Measurements from ENCODE around the gene HCN1. TPM values are rescaled to one million over a fixed set of nuclear protein-coding genes. Genes with fewer than 3 reads are reported as not detected.
"Not testable (repeated sequence)": the region's sequence is repeated elsewhere in the genome, so short reads cannot be mapped to it uniquely, and the experiment has no call there.

HCN1 gene
- total RNA-seq, 4 donors from 2014 or later = 0.39 to 0.66 (median 0.49) TPM

DNA sequence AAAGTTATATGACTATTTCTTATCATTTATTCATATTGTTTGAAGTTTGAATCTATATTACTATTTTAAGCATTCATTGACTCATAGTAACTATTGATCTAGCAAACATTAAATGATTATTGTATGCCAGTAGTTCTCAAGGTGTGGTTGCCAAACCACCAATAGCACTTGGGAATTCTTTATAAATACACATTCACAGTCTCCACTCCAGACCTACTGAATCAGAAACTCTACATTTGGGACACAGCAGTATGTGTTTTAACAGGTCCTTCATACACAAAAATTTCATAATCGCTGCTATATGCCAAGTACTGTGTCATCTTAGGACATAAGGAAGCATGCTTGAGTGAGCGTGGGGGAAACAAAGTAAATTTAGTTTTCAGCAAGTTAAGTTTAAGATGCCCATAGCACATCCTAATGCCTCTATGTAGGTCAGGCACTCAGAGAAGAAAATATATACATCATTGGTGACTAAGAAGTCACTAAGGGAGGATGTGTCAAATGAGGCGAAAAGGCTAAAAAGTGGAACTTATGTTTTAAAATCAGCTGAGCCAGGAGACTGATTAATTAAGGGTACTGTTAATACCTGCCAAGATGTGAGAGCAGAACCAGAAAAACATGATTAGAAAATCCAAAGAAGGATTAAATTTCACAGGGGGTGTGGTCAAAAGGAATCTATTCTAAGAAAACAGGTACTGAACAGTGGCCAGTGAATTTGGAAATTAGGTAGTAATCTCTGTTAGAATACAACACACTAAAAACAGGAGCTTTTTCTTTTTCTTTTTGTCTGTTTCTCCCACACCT is 340.8 kb downstream of the HCN1 start:
- Histone ChIP-seq H3K4me1 (no peaks in the 10 kb centered on the region), H3K9me3 (no peaks in the 10 kb centered on the region), H3K27ac (replicated peaks in 1 of 4) (no peak overlapping the region), H3K27me3 (no peaks in the 10 kb centered on the region), H3K36me3 (no peaks in the 10 kb centered on the region), H3K4me3 (no peak overlapping the region)
- DNase-seq (ENCODE audit: extremely low spot score) = no peak
- 74% methylated on average over 3 of the region's 3 CpGs for WGBS
- intact Hi-C loops (cut with DNase I) = no loop called here
- TF ChIP-seq POLR2A (IDR thresholded peaks at IDR 0.05; ENCODE audit: low read depth) = no peak
- TF ChIP-seq EP300 (IDR thresholded peaks at IDR 0.05) = no peak
- no peak for TF ChIP-seq POLR2AphosphoS5 (IDR thresholded peaks at IDR 0.05)
- TF ChIP-seq, protein P1, sequence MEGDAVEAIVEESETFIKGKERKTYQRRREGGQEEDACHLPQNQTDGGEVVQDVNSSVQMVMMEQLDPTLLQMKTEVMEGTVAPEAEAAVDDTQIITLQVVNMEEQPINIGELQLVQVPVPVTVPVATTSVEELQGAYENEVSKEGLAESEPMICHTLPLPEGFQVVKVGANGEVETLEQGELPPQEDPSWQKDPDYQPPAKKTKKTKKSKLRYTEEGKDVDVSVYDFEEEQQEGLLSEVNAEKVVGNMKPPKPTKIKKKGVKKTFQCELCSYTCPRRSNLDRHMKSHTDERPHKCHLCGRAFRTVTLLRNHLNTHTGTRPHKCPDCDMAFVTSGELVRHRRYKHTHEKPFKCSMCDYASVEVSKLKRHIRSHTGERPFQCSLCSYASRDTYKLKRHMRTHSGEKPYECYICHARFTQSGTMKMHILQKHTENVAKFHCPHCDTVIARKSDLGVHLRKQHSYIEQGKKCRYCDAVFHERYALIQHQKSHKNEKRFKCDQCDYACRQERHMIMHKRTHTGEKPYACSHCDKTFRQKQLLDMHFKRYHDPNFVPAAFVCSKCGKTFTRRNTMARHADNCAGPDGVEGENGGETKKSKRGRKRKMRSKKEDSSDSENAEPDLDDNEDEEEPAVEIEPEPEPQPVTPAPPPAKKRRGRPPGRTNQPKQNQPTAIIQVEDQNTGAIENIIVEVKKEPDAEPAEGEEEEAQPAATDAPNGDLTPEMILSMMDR (IDR thresholded peaks at IDR 0.05) = no peak

DNA sequence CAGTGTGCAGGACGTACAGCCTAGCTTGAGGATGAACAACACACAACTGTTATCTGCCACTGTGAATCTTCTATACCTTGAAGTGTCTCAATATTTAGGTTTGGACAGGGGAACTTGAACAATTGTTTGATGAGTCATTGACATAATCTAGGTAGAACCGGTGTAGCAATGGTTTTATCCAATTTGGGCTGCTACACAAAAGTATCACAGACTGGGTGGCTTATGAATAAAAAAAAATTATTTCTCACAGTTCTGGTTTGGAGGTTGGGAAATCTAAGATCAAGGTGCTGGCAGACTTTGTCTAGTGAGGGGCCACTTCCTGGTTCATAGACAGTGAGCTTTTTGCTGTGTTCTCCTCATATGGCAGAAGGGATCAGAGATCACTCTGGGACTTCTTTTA is 359.7 kb downstream of the HCN1 start:
- Histone ChIP-seq H3K4me1 (no peaks in the 10 kb centered on the region), H3K36me3 (no peaks in the 10 kb centered on the region), H3K27ac (replicated peaks in 1 of 4) (no peak overlapping the region), H3K9me3 (no peaks in the 10 kb centered on the region), H3K4me3 (no peak overlapping the region), H3K27me3 (no peaks in the 10 kb centered on the region)
- TF ChIP-seq POLR2AphosphoS5 (IDR thresholded peaks at IDR 0.05) (no peak), POLR2A (IDR thresholded peaks at IDR 0.05; ENCODE audit: low read depth) (no peak), EP300 (IDR thresholded peaks at IDR 0.05) (no peak)
- TF ChIP-seq, protein P1 (IDR thresholded peaks at IDR 0.05) = no peak
- WGBS = 89% methylated on average over 2 of the region's 2 CpGs
- intact Hi-C loops (cut with DNase I) = no loop called here
- DNase-seq (ENCODE audit: extremely low spot score) = no peak

DNA sequence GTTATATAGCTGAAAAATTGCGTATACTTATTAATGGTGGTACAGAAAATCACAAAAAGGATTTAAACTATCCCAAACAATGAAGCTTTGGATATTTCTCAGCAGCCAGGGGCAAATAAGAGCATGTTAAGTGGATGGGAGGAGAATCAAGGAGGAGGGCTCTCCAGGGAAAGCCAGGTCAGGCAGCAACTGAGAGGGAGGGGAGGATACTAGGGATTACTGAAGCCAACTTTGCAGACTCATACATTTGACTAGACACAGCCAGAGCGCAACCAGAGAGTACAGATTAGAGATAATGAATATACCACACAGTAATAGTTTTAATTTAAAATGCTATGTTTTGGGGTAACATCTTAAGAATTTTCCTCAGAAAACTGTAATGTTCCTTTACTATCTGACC is 360.2 kb downstream of the HCN1 start:
- H3K27ac ChIP-seq (replicated peaks in 1 of 4) = no peak overlapping the region
- intact Hi-C loops (cut with DNase I) = no loop called here
- 85% methylated on average over 2 of the region's 2 CpGs for WGBS
- TF ChIP-seq EP300 (IDR thresholded peaks at IDR 0.05) (no peak), POLR2AphosphoS5 (IDR thresholded peaks at IDR 0.05) (no peak), POLR2A (IDR thresholded peaks at IDR 0.05; ENCODE audit: low read depth) (no peak)
- TF ChIP-seq, protein P1 (IDR thresholded peaks at IDR 0.05) = no peak
- no peaks in the 10 kb centered on the region for H3K36me3 ChIP-seq
- no peaks in the 10 kb centered on the region for H3K9me3 ChIP-seq
- H3K27me3 ChIP-seq = no peaks in the 10 kb centered on the region
- H3K4me1 ChIP-seq = no peaks in the 10 kb centered on the region
- no peak overlapping the region for H3K4me3 ChIP-seq
- DNase-seq (ENCODE audit: extremely low spot score) = no peak

DNA sequence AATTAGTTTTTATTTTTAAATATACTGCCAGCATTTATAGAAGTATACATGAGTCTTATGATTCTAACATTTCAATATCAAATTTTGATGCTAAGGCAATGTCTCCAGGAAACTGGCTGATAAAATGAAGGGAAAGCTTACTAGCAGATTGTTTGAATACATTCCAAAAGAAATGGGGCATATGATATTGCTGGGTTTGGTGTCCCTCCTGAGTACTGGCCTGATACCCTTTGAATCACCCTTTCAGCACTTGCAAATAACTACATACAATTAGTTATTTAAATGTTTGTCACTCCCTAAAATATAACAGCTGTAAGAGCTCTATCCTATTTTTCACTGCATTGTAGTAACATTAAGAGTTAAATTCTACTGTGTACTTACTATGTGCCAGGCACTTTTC is 360.8 kb downstream of the HCN1 start:
- Histone ChIP-seq H3K4me3 (no peak overlapping the region), H3K9me3 (no peaks in the 10 kb centered on the region), H3K4me1 (no peaks in the 10 kb centered on the region), H3K27ac (replicated peaks in 1 of 4) (no peak overlapping the region), H3K36me3 (no peaks in the 10 kb centered on the region), H3K27me3 (no peaks in the 10 kb centered on the region)
- intact Hi-C loops (cut with DNase I) = no loop called here
- no peak for DNase-seq (ENCODE audit: extremely low spot score)
- TF ChIP-seq, protein P1 (IDR thresholded peaks at IDR 0.05) = no peak
- no peak for TF ChIP-seq EP300 (IDR thresholded peaks at IDR 0.05)
- TF ChIP-seq POLR2AphosphoS5 (IDR thresholded peaks at IDR 0.05) = no peak
- TF ChIP-seq POLR2A (IDR thresholded peaks at IDR 0.05; ENCODE audit: low read depth) = no peak

DNA sequence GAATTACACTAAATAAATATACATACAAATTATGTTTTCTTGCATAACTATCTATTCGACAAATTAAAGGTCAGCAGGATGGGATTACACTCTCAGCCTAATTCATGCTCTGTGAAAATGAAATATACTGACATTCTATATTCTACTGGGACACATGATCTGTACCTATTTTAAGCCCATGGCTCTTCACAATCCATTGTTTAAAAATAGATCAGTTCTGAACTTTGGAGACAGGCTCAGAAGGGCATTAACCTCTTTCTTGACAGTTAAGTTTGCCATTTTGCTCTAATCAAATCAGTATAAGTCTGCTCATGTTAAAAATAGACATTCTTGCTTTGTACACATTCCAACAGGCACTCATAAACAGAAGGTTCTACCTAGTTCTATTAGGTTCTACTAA is 361.2 kb downstream of the HCN1 start:
- intact Hi-C loops (cut with DNase I) = no loop called here
- no peaks in the 10 kb centered on the region for H3K36me3 ChIP-seq
- H3K4me3 ChIP-seq = no peak overlapping the region
- DNase-seq (ENCODE audit: extremely low spot score) = no peak
- no peak overlapping the region for H3K27ac ChIP-seq (replicated peaks in 1 of 4)
- TF ChIP-seq POLR2AphosphoS5 (IDR thresholded peaks at IDR 0.05) (no peak), POLR2A (IDR thresholded peaks at IDR 0.05; ENCODE audit: low read depth) (no peak), EP300 (IDR thresholded peaks at IDR 0.05) (no peak)
- TF ChIP-seq, protein P1 (IDR thresholded peaks at IDR 0.05) = no peak
- H3K27me3 ChIP-seq = no peaks in the 10 kb centered on the region
- H3K4me1 ChIP-seq = no peaks in the 10 kb centered on the region
- H3K9me3 ChIP-seq = no peaks in the 10 kb centered on the region
- 74% methylated on average over 1 of the region's 1 CpG for WGBS

DNA sequence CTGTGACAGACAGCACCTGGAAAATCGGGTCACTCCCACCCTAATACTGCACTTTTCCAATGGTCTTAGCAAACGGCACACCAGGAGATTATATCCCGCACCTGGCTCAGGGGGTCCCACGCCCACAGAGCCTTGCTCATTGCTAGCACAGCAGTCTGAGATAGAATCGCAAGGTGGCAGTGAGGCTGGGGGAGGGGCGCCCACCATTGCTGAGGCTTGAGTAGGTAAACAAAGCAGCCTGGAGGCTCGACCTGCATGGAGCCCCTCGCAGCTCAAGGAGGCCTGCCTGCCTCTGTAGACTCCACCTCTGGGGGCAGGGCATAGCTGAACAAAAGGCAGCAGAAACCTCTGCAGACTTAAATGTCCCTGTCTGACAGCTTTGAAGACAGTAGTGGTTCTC is 383.6 kb downstream of the HCN1 start:
- intact Hi-C loops (cut with DNase I); H3K27ac ChIP-seq (replicated peaks in 1 of 4); DNase-seq (ENCODE audit: extremely low spot score); H3K4me3 ChIP-seq; H3K4me1 ChIP-seq; H3K27me3 ChIP-seq; H3K36me3 ChIP-seq: not testable (repeated sequence)
- 87% methylated on average over 6 of the region's 8 CpGs for WGBS
- H3K9me3 ChIP-seq = peaks cover 0 to 12% (median 9%) of the 10 kb centered on the region in 4 donors
